IMR-90 (cell line): Measurements from ENCODE around the gene XRN1. TPM values are rescaled to one million over a fixed set of nuclear protein-coding genes. Genes with fewer than 3 reads are reported as not detected.
A peak's percentile ranks its signal among the peaks of the same experiment; 100 is the strongest.

Source experiments
- ATAC-seq: fragments of 200-7000 bp; cut with Tn5 transposase; 2 replicates; pipeline ENCODE4 v1.9.1; 2020; ENCODE audit warnings: low read depth, mild to moderate bottlenecking, moderate library complexity
- BruUV-seq: library from RNA; stranded (reverse); fragments of 400-500 nt; replicated peaks from 2 replicates; lab custom pipeline; 2021; lab: Mats Ljungman, UMichigan
- CTCF ChIA-PET: fragments of 300-600 bp; formaldehyde crosslinking; extraction: SDS; loops from one replicate; lab custom pipeline; 2021; ENCODE audit warnings: antibody characterized with exemption; lab: Yijun Ruan, JAX
- POLR2A ChIA-PET: fragments of 300-600 bp; sonication (Branson Sonifier 250); formaldehyde crosslinking; loops from one replicate; lab custom pipeline; 2022; ENCODE audit warnings: antibody characterized with exemption; ENCODE audit not compliant: unreplicated experiment; lab: Charles Lee
- DNase-seq: peaks from one replicate; pipeline ENCODE4 v3.0.0; 2013
- H2AFZ ChIP-seq: replicated peaks from 2 replicates; pipeline ENCODE3; 2013; ENCODE audit warnings: low read length, mild to moderate bottlenecking; ENCODE audit not compliant: poor library complexity
- H2AK5ac ChIP-seq: 2 replicates; pipeline ENCODE4 v1.6.1; 2013; ENCODE audit warnings: low read depth, low read length, inconsistent platforms
- H2AK9ac ChIP-seq: replicated peaks from 2 replicates; pipeline ENCODE3; 2013; ENCODE audit warnings: mild to moderate bottlenecking, low read depth, low read length, moderate library complexity; ENCODE audit not compliant: poor library complexity
- H2BK120ac ChIP-seq: 2 replicates; pipeline ENCODE4 v1.6.1; 2013; ENCODE audit warnings: low read depth, low read length, inconsistent platforms
- H2BK15ac ChIP-seq: 3 replicates; pipeline ENCODE4 v1.6.1; 2013; ENCODE audit warnings: low read depth, low read length, inconsistent platforms
- H2BK20ac ChIP-seq: 2 replicates; pipeline ENCODE4 v1.6.1; 2013; ENCODE audit warnings: low read depth, mild to moderate bottlenecking, inconsistent platforms, low read length, moderate library complexity
- H2BK5ac ChIP-seq: 2 replicates; pipeline ENCODE4 v1.6.1; 2013; ENCODE audit warnings: mild to moderate bottlenecking, low read depth, low read length, inconsistent platforms; ENCODE audit not compliant: poor library complexity, severe bottlenecking
- H3K14ac ChIP-seq: replicated peaks from 2 replicates; pipeline ENCODE4 v1.6.1; 2013; ENCODE audit warnings: low read depth, low read length, inconsistent platforms
- H3K18ac ChIP-seq: 2 replicates; pipeline ENCODE4 v1.6.1; 2013; ENCODE audit warnings: low read depth, low read length, control low read depth
- H3K23ac ChIP-seq: 2 replicates; pipeline ENCODE4 v1.6.1; 2013; ENCODE audit warnings: low read depth, low read length, inconsistent platforms
- H3K27ac ChIP-seq: 2 replicates; pipeline ENCODE4 v1.5.1; 2013; ENCODE audit warnings: mild to moderate bottlenecking, control low read depth, low read length; ENCODE audit not compliant: insufficient read depth
- H3K27me3 ChIP-seq: 2 replicates; pipeline ENCODE4 v1.6.1; 2013; ENCODE audit warnings: low read length; ENCODE audit not compliant: control insufficient read depth, insufficient read depth
- H3K36me3 ChIP-seq: 2 replicates; pipeline ENCODE4 v1.6.1; 2013; ENCODE audit warnings: low read length, mixed read lengths; ENCODE audit not compliant: control insufficient read depth, insufficient read depth
- H3K4ac ChIP-seq: 2 replicates; pipeline ENCODE4 v1.6.1; 2013; ENCODE audit warnings: low read depth, low read length, inconsistent platforms
- H3K4me1 ChIP-seq: 2 replicates; pipeline ENCODE4 v1.6.1; 2013; ENCODE audit warnings: low read length, mixed read lengths; ENCODE audit not compliant: control insufficient read depth, insufficient read depth
- H3K4me2 ChIP-seq: 2 replicates; pipeline ENCODE4 v1.6.1; 2013; ENCODE audit warnings: low read depth, mild to moderate bottlenecking, control low read depth, low read length, moderate library complexity
- H3K4me3 ChIP-seq: 2 replicates; pipeline ENCODE4 v1.5.1; 2013; ENCODE audit warnings: low read depth, mild to moderate bottlenecking, control low read depth, low read length, moderate library complexity; ENCODE audit not compliant: insufficient read depth
- H3K56ac ChIP-seq: 2 replicates; pipeline ENCODE4 v1.6.1; 2013; ENCODE audit warnings: low read length, inconsistent platforms; ENCODE audit not compliant: insufficient read depth; ENCODE audit errors: extremely low read depth
- H3K79me1 ChIP-seq, 2 experiments: 2 replicates each; pipeline ENCODE4 v1.6.1; 2013; ENCODE audit warnings: low read length in 2 of 2, inconsistent platforms in 1 of 2, low read depth in 1 of 2
- H3K9ac ChIP-seq: 2 replicates; pipeline ENCODE4 v1.6.1; 2013; ENCODE audit warnings: low read depth, low read length, control low read depth
- H3K9me1 ChIP-seq: 2 replicates; pipeline ENCODE4 v1.6.1; 2013; ENCODE audit warnings: low read length, inconsistent platforms; ENCODE audit not compliant: insufficient read depth
- H3K9me3 ChIP-seq: 2 replicates; pipeline ENCODE4 v1.6.1; 2013; ENCODE audit warnings: low read length; ENCODE audit not compliant: control insufficient read depth, insufficient read depth
- H4K20me1 ChIP-seq: 2 replicates; pipeline ENCODE4 v1.6.1; 2013; ENCODE audit warnings: low read length, inconsistent platforms; ENCODE audit not compliant: insufficient read depth
- H4K5ac ChIP-seq: 2 replicates; pipeline ENCODE4 v1.6.1; 2013; ENCODE audit warnings: mild to moderate bottlenecking, low read depth, low read length, control low read depth
- H4K8ac ChIP-seq, 2 experiments: 2 replicates each; pipeline ENCODE4 v1.6.1; 2013; ENCODE audit warnings: low read depth in 2 of 2, low read length in 2 of 2, control low read depth in 1 of 2, inconsistent platforms in 1 of 2
- H4K91ac ChIP-seq: 2 replicates; pipeline ENCODE4 v1.6.1; 2013; ENCODE audit warnings: low read depth, low read length, inconsistent platforms; ENCODE audit not compliant: insufficient read depth
- POLR2A ChIP-seq: IDR thresholded peaks from 2 replicates; pipeline ENCODE4 v1.6.1; 2012; ENCODE audit warnings: mild to moderate bottlenecking, low read depth, low read length
- WGBS, 2 experiments: methylation state at CpG; one replicate each; pipeline versions ENCODE4 v1.1.5 to v1.1.7; 2013; ENCODE audit warnings: missing lambda C conversion rate in 2 of 2; ENCODE audit not compliant: insufficient read length in 1 of 2; ENCODE audit errors: extremely low coverage in 2 of 2; 5-methylcytosine and 5-hydroxymethylcytosine counted together
- dilution Hi-C: fragments of 300-500 bp; cut with HindIII; formaldehyde crosslinking; loops from one replicate; pipeline ENCODE4 v1.14.3; 2018; ENCODE audit warnings: low sequenced_read_pairs; ENCODE audit not compliant: unreplicated experiment
- in situ Hi-C: fragments of 300-500 bp; cut with MboI; formaldehyde crosslinking; loops from 3 replicates; pipeline ENCODE4 v1.14.3; 2019; ENCODE audit warnings: low sequenced_read_pairs, inconsistent platforms, mixed read lengths
- intact Hi-C: fragments of 100-400 bp; cut with micrococcal nuclease; formaldehyde crosslinking; loops from 2 replicates; pipeline ENCODE4 v1.10.0; 2022
- polyA plus RNA-seq, 3 experiments: library from polyadenylated mRNA; depleted of rRNA; stranded (reverse); fragments of >200 nt; gene quantifications; 2 replicates each; pipeline ENCODE4 v1.2.3, GENCODE V29; 2012; ENCODE audit warnings: low replicate concordance in 1 of 3
- total RNA-seq: library from RNA; depleted of rRNA; stranded (reverse); fragments of >200 nt; gene quantifications from 2 replicates; pipeline ENCODE4 v1.2.3, GENCODE V29; 2012

Gene XRN1
- total and polyA plus RNA-seq, 2 of the 4 experiments (the other 2 are of a cell fraction): 6.0 to 21.5 TPM

DNA sequence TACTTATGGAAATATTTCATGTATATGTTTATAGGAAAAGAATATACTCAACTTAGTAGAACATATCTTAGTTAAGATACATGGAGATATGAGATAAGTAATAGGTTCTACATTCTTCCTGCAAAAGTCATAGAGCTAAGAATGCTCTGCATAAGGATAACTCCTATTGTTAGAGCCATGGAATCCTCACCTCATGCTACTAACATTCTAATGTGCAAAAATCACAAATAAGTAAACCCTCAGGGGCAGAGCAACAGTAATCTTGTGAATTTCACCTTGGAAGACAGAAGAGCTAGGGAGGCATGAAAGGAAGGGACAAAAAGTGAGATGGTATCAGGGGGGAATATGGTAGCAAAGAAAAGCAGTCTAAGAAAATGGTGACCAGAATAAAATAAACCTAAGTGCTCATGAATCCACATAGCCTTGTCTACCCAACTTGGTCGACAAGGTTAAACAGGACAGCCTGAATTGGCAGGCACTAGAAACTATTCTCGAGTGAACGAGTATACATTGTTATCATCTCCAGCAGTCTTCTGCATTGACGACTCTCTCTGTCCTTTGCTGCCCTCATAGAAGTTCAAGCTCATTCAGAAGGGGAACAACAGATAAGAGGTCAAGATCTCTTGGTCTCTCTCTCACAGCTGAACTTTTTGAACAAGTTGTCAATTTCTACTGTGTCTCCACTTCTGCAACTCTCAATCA is 52.8 kb downstream of the XRN1 start:
- Histone ChIP-seq H4K20me1 (no peaks in the 10 kb centered on the region), H3K4me2 (no peak overlapping the region), H3K27ac (no peak overlapping the region), H4K5ac (no peak overlapping the region), H3K18ac (no peak overlapping the region), H2AK5ac (no peak overlapping the region), H4K8ac (no peak overlapping the region), H3K23ac (no peak overlapping the region), H4K91ac (no peak overlapping the region), H2BK15ac (no peak overlapping the region), H3K9me1 (0 out of 2 replicates have a peak, but pooled peaks cover 2% of the 10 kb centered on the region), H2AK9ac (no peak overlapping the region), H3K56ac (no peak overlapping the region), H2BK20ac (no peak overlapping the region), H2BK120ac (no peak overlapping the region), H3K9ac (no peak overlapping the region), H3K27me3 (no peaks in the 10 kb centered on the region), H3K4me3 (no peak overlapping the region), H2AFZ (no peak overlapping the region), H3K4me1 (no peaks in the 10 kb centered on the region), H3K14ac (no peak overlapping the region), H3K4ac (no peak overlapping the region), H3K36me3 (peaks cover 23% of the 10 kb centered on the region), H3K9me3 (no peaks in the 10 kb centered on the region), H3K79me1 (no peaks in the 10 kb centered on the region; a peak in 1 of 4 replicates), H2BK5ac (no peak overlapping the region)
- ATAC-seq (no peak), DNase-seq (peak; percentile 30)
- intact Hi-C loops: no loop called here
- in situ Hi-C loops: no loop called here
- dilution Hi-C loops: no loop called here
- ChIA-PET POLR2A (no interaction called here), CTCF (interaction anchor here (0.9 to 1.2 kb wide), 2 partner anchors 12 to 19 kb away, joined by 3 read pairs; no protein-coding TSS in a partner anchor)
- BruUV-seq: no TSS peak
- WGBS, 2 experiments: 97% methylated on average over 4 of the region's 4 CpGs; no CpG with 5 or more reads in 1 of the 2 experiments
- TF ChIP-seq POLR2A: no peak
